HCT116 (cell line): Measurements from ENCODE around the gene SEMA3F. TPM values are rescaled to one million over a fixed set of nuclear protein-coding genes. Genes with fewer than 3 reads are reported as not detected.
A peak's percentile ranks its signal among the peaks of the same experiment; 100 is the strongest.

ENCODE experiments used
- ATAC-seq: fragments of 200-7000 bp; cut with Tn5 transposase; 2 replicates; pipeline ENCODE4 v1.9.1; 2020; ENCODE audit warnings: mild to moderate bottlenecking, moderate library complexity
- BruUV-seq: library from RNA; stranded (reverse); fragments of 400-500 nt; replicated peaks from 2 replicates; lab custom pipeline; 2021; lab: Mats Ljungman, UMichigan
- CTCF ChIA-PET: fragments of 300-600 bp; sonication (Branson Sonifier 250); formaldehyde crosslinking; loops from one replicate; lab custom pipeline; 2021; ENCODE audit warnings: antibody characterized with exemption; lab: Charles Lee
- POLR2A ChIA-PET: fragments of 300-600, 350-600 bp; sonication (Branson Sonifier 250); formaldehyde crosslinking; loops from one replicate; lab custom pipeline; 2021; ENCODE audit warnings: antibody characterized with exemption; lab: Charles Lee
- RAD21 ChIA-PET, 2 experiments: fragments of 300-600 bp; sonication (Branson Sonifier 250); formaldehyde crosslinking; loops; one replicate each; lab custom pipeline; 2023; ENCODE audit warnings: low total read pairs in 2 of 2; ENCODE audit not compliant: uncharacterized antibody in 2 of 2, unreplicated experiment in 2 of 2, low non-redundant PET in 1 of 2; lab: Charles Lee
- DNase-seq: peaks from one replicate; pipeline ENCODE4 v3.0.0-alpha.2; 2010; ENCODE audit warnings: low read depth, low spot score
- H2AFZ ChIP-seq: fragments of 200-600 bp; shearing (Covaris generic), sonication (generic); 2 replicates; pipeline ENCODE4 v1.6.1; 2017; ENCODE audit warnings: low read depth, mixed run types, mixed read lengths, antibody characterized with exemption, low read length; ENCODE audit not compliant: poor library complexity, severe bottlenecking
- H3K27ac ChIP-seq: 2 replicates; pipeline ENCODE4 v1.5.1; 2012; ENCODE audit warnings: low read depth, low read length
- H3K27me3 ChIP-seq: fragments of 200-600 bp; sonication (generic); 2 replicates; pipeline ENCODE4 v1.6.1; 2016; ENCODE audit warnings: mixed run types, low read length, mixed read lengths; ENCODE audit not compliant: insufficient read depth
- H3K36me3 ChIP-seq, 2 experiments: fragments of 200-500 bp in 1 of 2; fragments of 200-600 bp in 1 of 2; sonication (Bioruptor generic) in 1 of 2; sonication (generic) in 1 of 2; 2 replicates each; pipeline versions ENCODE4 v1.5.1 to v1.6.1; 2014 to 2016; ENCODE audit warnings: low read length in 2 of 2, inconsistent platforms in 1 of 2, mixed read lengths in 1 of 2, mixed run types in 1 of 2; ENCODE audit not compliant: insufficient read depth in 2 of 2, control insufficient read depth in 1 of 2
- H3K4me1 ChIP-seq, 2 experiments: fragments of 200-600 bp in 1 of 2; sonication (generic) in 1 of 2; 2 replicates each; pipeline versions ENCODE4 v1.5.1 to v1.6.1; 2012 to 2017; ENCODE audit warnings: low read length in 2 of 2, inconsistent platforms in 1 of 2, mild to moderate bottlenecking in 1 of 2, mixed read lengths in 1 of 2, mixed run types in 1 of 2, moderate library complexity in 1 of 2; ENCODE audit not compliant: insufficient read depth in 2 of 2, control insufficient read depth in 1 of 2
- H3K4me2 ChIP-seq: fragments of 200-600 bp; sonication (generic); 2 replicates; pipeline ENCODE4 v1.6.1; 2017; ENCODE audit warnings: mixed run types, low read length, mixed read lengths
- H3K4me3 ChIP-seq, 2 experiments: fragments of 200-600 bp in 1 of 2; sonication (generic) in 1 of 2; replicated peaks in 1 of 2; 2 replicates each; pipeline ENCODE4 v1.5.1; 2011 to 2016; ENCODE audit warnings: low read length in 2 of 2, control low read depth in 1 of 2, low read depth in 1 of 2, mild to moderate bottlenecking in 1 of 2, mixed read lengths in 1 of 2, mixed run types in 1 of 2
- H3K79me2 ChIP-seq: fragments of 200-600 bp; sonication (generic); 2 replicates; pipeline ENCODE4 v1.6.1; 2017; ENCODE audit warnings: mild to moderate bottlenecking, mixed run types, low read length, moderate library complexity, mixed read lengths; ENCODE audit not compliant: insufficient read depth
- H3K9ac ChIP-seq: fragments of 200-600 bp; sonication (generic); 2 replicates; pipeline ENCODE4 v1.6.1; 2016; ENCODE audit warnings: low read length, mixed read lengths
- H3K9me2 ChIP-seq: fragments of 200-600 bp; sonication (generic), shearing (Covaris generic); 2 replicates; pipeline ENCODE4 v1.6.1; 2017; ENCODE audit warnings: mixed run types, mild to moderate bottlenecking, moderate library complexity; ENCODE audit not compliant: insufficient read depth
- H3K9me3 ChIP-seq, 2 experiments: fragments of 200-500 bp in 1 of 2; fragments of 200-600 bp in 1 of 2; sonication (Bioruptor generic) in 1 of 2; sonication (generic) in 1 of 2; 2 replicates each; pipeline ENCODE4 v1.6.1; 2014 to 2017; ENCODE audit warnings: low read length in 2 of 2, mixed read lengths in 2 of 2, inconsistent platforms in 1 of 2, low read depth in 1 of 2, mild to moderate bottlenecking in 1 of 2, mixed run types in 1 of 2, moderate library complexity in 1 of 2; ENCODE audit not compliant: control insufficient read depth in 1 of 2, insufficient read depth in 1 of 2
- H4K20me1 ChIP-seq: fragments of 200-600 bp; sonication (generic), shearing (Covaris generic); 2 replicates; pipeline ENCODE4 v1.6.1; 2017; ENCODE audit warnings: mixed run types, mild to moderate bottlenecking, moderate library complexity; ENCODE audit not compliant: insufficient read depth
- CEBPB ChIP-seq: IDR thresholded peaks from 2 replicates; pipeline ENCODE4 v1.6.1; 2012; ENCODE audit warnings: low read depth
- CTCF ChIP-seq, 3 experiments: fragments of 200-600 bp in 1 of 3; sonication (generic) in 1 of 3; IDR thresholded peaks in 2 of 3; conservative IDR thresholded peaks in 1 of 3; 2 replicates each; pipeline ENCODE4 v1.5.1; 2012 to 2017; ENCODE audit warnings: low read depth in 2 of 3, low read length in 2 of 3, antibody characterized with exemption in 1 of 3, borderline replicate concordance in 1 of 3, control low read depth in 1 of 3, mild to moderate bottlenecking in 1 of 3, mixed read lengths in 1 of 3, mixed run types in 1 of 3, moderate library complexity in 1 of 3; ENCODE audit not compliant: insufficient read depth in 1 of 3
- EGR1 ChIP-seq: IDR thresholded peaks from 2 replicates; pipeline ENCODE4 v1.6.1; 2012; ENCODE audit warnings: low read depth
- MAX ChIP-seq: IDR thresholded peaks from 2 replicates; pipeline ENCODE4 v1.6.1; 2012
- RAD21 ChIP-seq: IDR thresholded peaks from 2 replicates; pipeline ENCODE4 v1.6.1; 2012; ENCODE audit warnings: low read depth, mild to moderate bottlenecking
- SRF ChIP-seq: IDR thresholded peaks from 2 replicates; pipeline ENCODE4 v1.6.1; 2012; ENCODE audit warnings: low read depth
- intact Hi-C: fragments of 100-400 bp; cut with micrococcal nuclease; formaldehyde crosslinking; loops from 2 replicates; pipeline ENCODE4 v1.10.0; 2022
- total RNA-seq: library from RNA; stranded (reverse); gene quantifications from one replicate; pipeline ENCODE4 v1.2.1, GENCODE V29; 2021; ENCODE audit not compliant: unreplicated experiment

The SEMA3F gene
- total RNA-seq, 1 experiment from 2014 or later, result 15.7 TPM

GRCh38 chr3:50194128-50194902 is 39.2 kb downstream of the SEMA3F start:
- ChIA-PET CTCF (interaction anchor here (0.6 to 5.8 kb wide), 24 partner anchors 9 to 418 kb away, joined by 3 to 164 read pairs (median 6); partner anchors contain the start of genes CISH, GNAI2 and SLC38A3), RAD21 (interaction anchor here (1.0 to 3.0 kb wide), 10 partner anchors 11 to 98 kb away, joined by 3 to 48 read pairs (median 6); partner anchors contain the start of genes IFRD2 (in 1 of the 2) and SLC38A3 (in 1 of the 2))
- 0 out of 4 replicates have a peak overlapping the region, but pooled peaks of 1 of the 2 experiments have one; percentile 23 for H3K4me3 ChIP-seq
- peaks cover 8 to 20% of the 10 kb centered on the region in 2 experiments; a peak in 3 of 4 replicates for H3K4me1 ChIP-seq
- H3K27ac ChIP-seq, result no peak overlapping the region
- intact Hi-C loops, result loop anchor here (1.0 kb wide), 1 partner anchor 32 kb away; no protein-coding TSS in a partner anchor
- H3K4me2 ChIP-seq, result peak overlapping the region; percentile 65
- DNase-seq (peak; percentile 49), ATAC-seq (peak; percentile 85)
- no peaks in the 10 kb centered on the region for H3K79me2 ChIP-seq
- TF ChIP-seq CTCF (IDR thresholded peaks at IDR 0.05 in 2 of 3, conservative IDR thresholded peaks at IDR 0.05 in 1 of 3; ENCODE audit: borderline replicate concordance in 1 of 3, insufficient read depth in 1 of 3, low read depth in 2 of 3, low read length in 2 of 3), result peak; percentile 86 to 96 (median 89)
- peak; percentile 99 for TF ChIP-seq RAD21
- TF ChIP-seq CEBPB, result no peak
- TF ChIP-seq SRF, result no peak
- peak; percentile 86 for TF ChIP-seq MAX
- peak; percentile 95 for TF ChIP-seq EGR1
- TF ChIP-seq, all 23 proteins: peak for 4
- no peaks in the 10 kb centered on the region for H3K9me3 ChIP-seq
- no peaks in the 10 kb centered on the region for H3K27me3 ChIP-seq
- POLR2A ChIA-PET, result interaction anchor here (1.1 to 1.9 kb wide), 6 partner anchors 11 to 105 kb away, joined by 3 to 12 read pairs (median 4); partner anchors contain the start of genes HYAL3, NAA80 and SLC38A3
- no peaks in the 10 kb centered on the region for H4K20me1 ChIP-seq
- no peaks in the 10 kb centered on the region for H3K36me3 ChIP-seq
- H2AFZ ChIP-seq, result peak overlapping the region; percentile 74
- no peak overlapping the region for H3K9ac ChIP-seq
- BruUV-seq, result no TSS peak
- no peaks in the 10 kb centered on the region for H3K9me2 ChIP-seq
